H1 (cell line): ENCODE results near the gene TRAF1.

ENCODE experiments used
- CHD2 ChIP-seq: IDR thresholded peaks from 2 replicates; pipeline ENCODE4 v1.6.1; 2012; ENCODE audit warnings: low read length, improper control_type of control experiment
- POLR2A ChIP-seq, 2 experiments: IDR thresholded peaks; 1 replicate in 1 of 2; 2 replicates in 1 of 2; pipeline ENCODE4 v1.6.1; 2011; ENCODE audit warnings: low read depth in 2 of 2, low read length in 2 of 2, mild to moderate bottlenecking in 2 of 2; ENCODE audit errors: control extremely low read depth in 1 of 2
- POU5F1 ChIP-seq: IDR thresholded peaks from 2 replicates; pipeline ENCODE4 v1.6.1; 2011; ENCODE audit warnings: low read depth, mild to moderate bottlenecking, low read length, moderate library complexity
- TAF7 ChIP-seq: optimal IDR thresholded peaks from 2 replicates; pipeline ENCODE3; 2011; ENCODE audit warnings: low read depth, mild to moderate bottlenecking, inconsistent platforms, low read length, moderate library complexity, borderline replicate concordance
- TBP ChIP-seq: IDR thresholded peaks from 2 replicates; pipeline ENCODE4 v1.6.1; 2011; ENCODE audit warnings: low read depth, low read length, improper control_type of control experiment
- TCF12 ChIP-seq: IDR thresholded peaks from 2 replicates; pipeline ENCODE4 v1.6.1; 2011; ENCODE audit warnings: low read depth, mild to moderate bottlenecking, low read length
- TF ChIP-seq, protein P1 (sequence below), 3 experiments: IDR thresholded peaks; 1 replicate in 2 of 3; 2 replicates in 1 of 3; pipeline versions ENCODE4 v1.5.1 to v1.6.1; 2011; ENCODE audit warnings: low read length in 3 of 3, mild to moderate bottlenecking in 3 of 3, inconsistent platforms in 2 of 3, low read depth in 1 of 3, moderate library complexity in 1 of 3; ENCODE audit not compliant: insufficient read depth in 1 of 3; ENCODE audit errors: control extremely low read depth in 1 of 3

DNA sequence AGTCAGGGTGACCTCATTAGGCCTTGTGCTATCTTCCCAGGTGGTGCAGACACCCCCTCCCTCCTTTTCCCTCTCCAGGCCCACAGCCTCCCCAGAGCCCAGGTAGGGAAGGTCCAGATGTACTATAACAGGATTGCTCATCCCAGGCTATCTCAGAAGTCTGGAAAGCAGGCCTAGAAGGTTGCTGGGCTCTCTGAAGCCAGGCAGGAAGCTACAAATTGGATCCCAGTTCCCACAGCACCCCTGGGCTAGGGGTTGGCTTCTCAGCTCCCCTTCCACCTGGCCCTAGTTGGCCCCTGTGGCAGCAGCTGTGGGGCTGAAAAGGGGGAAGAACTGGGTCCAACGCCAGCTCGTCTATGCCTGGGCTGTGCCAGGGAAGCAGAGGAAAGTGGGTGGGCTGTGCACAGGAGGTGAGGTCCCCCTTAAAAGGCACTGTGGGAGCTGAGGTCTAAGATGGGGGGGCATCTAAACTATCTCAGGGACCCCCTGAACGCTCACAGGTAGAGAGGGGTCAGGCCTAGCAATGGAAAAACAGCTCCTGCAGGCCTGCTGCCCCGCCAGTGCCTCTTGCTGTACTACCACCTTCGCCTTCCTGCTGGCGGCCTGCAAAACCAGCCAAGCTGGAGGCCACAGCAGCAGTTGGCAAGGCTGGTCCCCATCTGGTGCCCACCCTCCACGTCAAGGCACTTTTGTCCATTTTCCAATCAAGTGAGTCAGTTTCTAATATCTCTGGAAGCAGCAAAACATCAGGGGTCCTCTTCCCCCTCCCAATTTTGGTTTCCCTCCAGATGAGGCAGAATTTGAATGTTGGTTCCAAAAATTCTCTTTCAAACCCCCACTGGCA lies 70.5 kb downstream of the TRAF1 start:
- no peak for TF ChIP-seq TCF12
- TF ChIP-seq, protein P1, sequence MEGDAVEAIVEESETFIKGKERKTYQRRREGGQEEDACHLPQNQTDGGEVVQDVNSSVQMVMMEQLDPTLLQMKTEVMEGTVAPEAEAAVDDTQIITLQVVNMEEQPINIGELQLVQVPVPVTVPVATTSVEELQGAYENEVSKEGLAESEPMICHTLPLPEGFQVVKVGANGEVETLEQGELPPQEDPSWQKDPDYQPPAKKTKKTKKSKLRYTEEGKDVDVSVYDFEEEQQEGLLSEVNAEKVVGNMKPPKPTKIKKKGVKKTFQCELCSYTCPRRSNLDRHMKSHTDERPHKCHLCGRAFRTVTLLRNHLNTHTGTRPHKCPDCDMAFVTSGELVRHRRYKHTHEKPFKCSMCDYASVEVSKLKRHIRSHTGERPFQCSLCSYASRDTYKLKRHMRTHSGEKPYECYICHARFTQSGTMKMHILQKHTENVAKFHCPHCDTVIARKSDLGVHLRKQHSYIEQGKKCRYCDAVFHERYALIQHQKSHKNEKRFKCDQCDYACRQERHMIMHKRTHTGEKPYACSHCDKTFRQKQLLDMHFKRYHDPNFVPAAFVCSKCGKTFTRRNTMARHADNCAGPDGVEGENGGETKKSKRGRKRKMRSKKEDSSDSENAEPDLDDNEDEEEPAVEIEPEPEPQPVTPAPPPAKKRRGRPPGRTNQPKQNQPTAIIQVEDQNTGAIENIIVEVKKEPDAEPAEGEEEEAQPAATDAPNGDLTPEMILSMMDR (IDR thresholded peaks at IDR 0.05; ENCODE audit: control extremely low read depth in 1 of 3, insufficient read depth in 1 of 3, low read depth in 1 of 3, low read length in 3 of 3): no peak
- no peak for TF ChIP-seq POLR2A (IDR thresholded peaks at IDR 0.05; ENCODE audit: control extremely low read depth in 1 of 2, low read depth in 2 of 2, low read length in 2 of 2)
- no peak for TF ChIP-seq POU5F1
- TF ChIP-seq TAF7: no peak
- no peak for TF ChIP-seq TBP
- no peak for TF ChIP-seq CHD2
